NCI-H1930 (cell line): Measurements from ENCODE around the gene STAC.
"Not testable (repeated sequence)": the region's sequence is repeated elsewhere in the genome, so short reads cannot be mapped to it uniquely, and the experiment has no call there.

ENCODE experiments used
- DNase-seq, 2 experiments: peaks; one replicate each; lab custom pipeline; 2025; lab: John Stamatoyannopoulos, UW

The STAC gene

GRCh38 chr3:36411587-36411986 lies 31.3 kb downstream of the STAC start:
- no peak for DNase-seq

DNA sequence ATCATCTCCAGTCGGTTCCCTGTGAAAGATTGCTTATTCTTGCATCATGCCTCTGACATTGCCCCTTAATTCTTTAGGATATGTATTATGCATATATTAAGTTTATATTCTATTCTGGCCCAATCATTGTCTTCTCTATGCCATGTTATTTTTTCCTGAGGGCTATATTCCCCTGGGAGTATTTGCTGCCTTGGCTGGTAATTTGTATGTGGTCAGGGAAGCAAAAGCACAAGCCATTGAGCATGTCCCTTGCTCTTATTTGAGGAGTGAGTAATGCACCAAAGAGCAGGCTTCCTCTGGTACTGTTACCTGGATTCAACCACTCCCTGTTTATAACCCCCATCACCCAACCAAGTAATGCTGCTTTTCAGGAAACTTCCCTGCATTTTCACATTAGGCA lies 36.3 kb downstream of the STAC start:
- DNase-seq: peak in 1 of 2 experiments; percentile 1

DNA sequence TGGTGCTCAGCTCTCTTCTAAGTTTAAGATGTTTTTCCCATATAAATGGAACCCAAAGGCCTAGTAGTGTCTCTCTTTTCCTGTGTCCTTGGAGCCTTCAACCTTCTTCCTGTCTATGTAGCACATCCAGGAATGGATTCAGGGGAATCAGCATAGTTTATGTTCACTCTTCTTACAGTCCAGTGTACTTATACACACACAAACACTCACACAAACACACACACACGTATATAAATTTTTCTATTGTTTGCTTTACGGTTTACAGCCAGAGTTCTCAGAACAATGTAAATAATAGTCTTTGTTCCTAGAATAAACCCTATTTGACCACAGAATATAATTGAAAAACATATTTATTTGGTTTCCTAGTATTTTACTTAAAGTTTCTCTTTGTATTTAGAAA lies 36.9 kb downstream of the STAC start:
- DNase-seq: no peak

- no peak for DNase-seq
These were observed 38.0 kb downstream of the STAC start for GRCh38 chr3:36418296-36418695.

GRCh38 chr3:36428445-36428844 lies 48.1 kb downstream of the STAC start:
- DNase-seq: no peak

DNA sequence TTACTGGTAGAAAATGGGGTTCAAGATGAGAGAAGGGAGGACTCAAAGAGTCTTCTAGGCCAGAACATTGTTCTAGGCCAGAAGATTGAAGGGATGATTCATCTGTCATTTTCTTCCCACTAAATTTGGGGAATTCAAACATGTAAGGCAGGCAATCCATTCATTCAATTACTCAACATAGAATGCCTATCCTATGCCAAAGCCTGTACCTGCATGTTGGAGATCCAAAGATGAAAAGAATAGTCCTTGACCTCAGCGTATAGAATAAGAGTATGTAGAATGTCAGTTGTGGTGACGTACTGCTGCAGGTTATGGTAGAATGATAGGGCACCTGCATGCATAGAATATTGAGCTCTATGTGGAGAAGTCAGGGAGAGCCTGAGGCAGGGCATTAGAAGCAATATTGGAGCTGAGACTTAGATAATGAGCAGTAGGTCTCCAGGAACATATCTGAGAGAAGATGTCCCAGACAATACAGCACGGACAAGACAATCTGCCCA lies 49.7 kb downstream of the STAC start:
- no peak for DNase-seq

- DNase-seq: no peak
These were observed 53.2 kb downstream of the STAC start for GRCh38 chr3:36433511-36433910.

DNA sequence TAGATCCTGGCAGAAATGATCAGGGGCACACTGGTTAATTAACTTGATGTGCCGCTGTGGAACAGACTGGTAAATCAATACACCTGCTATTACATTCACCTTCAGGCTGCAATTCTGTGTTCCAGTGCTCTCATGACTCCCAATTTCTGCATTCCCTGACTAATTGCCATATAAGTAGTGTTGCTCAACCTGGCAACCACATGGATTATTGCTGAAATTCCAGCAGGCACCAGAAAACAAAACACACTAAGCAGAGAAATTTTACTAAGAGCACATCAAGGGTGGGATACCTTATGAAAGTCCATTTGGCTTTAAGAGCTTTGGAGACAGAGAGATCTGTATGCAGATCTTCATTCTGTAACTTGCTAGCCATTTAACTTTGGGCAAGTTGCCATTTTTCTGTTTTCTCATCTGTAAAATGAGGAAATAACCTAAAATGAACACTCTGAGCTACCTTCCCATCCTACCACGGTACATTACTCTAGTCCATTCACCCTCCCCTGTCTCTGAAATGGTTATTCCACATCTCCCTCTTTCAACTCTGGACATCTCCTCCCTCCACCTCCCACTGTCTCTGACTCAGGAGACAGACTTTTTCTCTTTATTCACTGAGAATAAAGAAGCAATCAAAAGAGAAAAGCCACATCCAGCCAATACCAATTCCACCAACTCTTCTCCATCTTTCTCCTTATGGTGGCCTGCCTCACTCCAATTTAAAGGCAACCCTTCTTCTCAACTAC lies 54.6 kb downstream of the STAC start:
- no peak for DNase-seq

GRCh38 chr3:36443028-36443686 lies 62.9 kb downstream of the STAC start:
- DNase-seq: no peak

- no peak for DNase-seq
These were observed 64.6 kb downstream of the STAC start for GRCh38 chr3:36444909-36445308.

- DNase-seq: no peak
These were observed 66.0 kb downstream of the STAC start for GRCh38 chr3:36446276-36446675.

- DNase-seq: no peak
These were observed 66.8 kb downstream of the STAC start for GRCh38 chr3:36447061-36447460.

GRCh38 chr3:36451816-36452215 lies 71.5 kb downstream of the STAC start:
- no peak for DNase-seq

- not testable (repeated sequence) for DNase-seq
These were observed 72.9 kb downstream of the STAC start for GRCh38 chr3:36453213-36453612.

- DNase-seq: not testable (repeated sequence)
These were observed 73.6 kb downstream of the STAC start for GRCh38 chr3:36453896-36454295.

DNA sequence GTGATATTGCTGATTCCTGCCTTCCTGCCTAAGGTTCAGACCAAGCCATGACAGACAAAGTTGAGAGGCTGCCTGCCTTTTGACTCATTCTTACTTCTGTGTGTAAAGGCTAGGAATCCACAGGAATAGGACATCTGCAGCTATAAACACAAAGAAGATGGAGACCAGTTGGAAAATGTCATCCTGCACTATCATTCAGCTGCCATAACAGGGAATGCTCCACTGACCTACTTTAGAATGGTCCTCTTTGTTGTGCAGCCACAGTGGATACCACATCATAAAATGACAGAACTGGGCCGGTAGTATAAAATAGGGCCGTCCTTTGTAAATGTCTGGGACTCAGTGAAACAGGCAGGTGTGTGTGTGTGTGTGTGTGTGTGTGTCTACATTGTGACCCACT lies 75.1 kb downstream of the STAC start:
- DNase-seq: no peak

- DNase-seq: no peak
These were observed 76.5 kb downstream of the STAC start for GRCh38 chr3:36456784-36457183.

DNA sequence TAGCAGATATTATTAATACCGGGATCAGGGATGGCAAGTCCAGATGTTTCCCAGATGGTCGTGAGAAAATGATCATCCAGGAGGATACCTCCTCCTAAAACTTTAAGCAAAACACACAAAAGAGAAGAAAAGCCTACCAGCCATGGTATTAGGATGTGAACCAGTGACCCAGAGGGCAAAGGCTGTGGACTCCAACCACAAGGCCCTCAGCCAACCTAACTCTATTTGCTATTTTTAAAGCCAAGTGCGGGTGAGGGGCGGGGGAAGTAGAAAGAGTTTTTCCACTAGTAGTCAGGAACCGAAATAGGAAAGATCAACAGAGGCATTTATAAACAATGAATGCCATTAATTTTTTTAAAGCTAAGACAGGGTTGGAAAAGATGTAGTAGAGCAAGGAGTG lies 77.4 kb downstream of the STAC start:
- DNase-seq: no peak

GRCh38 chr3:36459177-36459576 lies 78.9 kb downstream of the STAC start:
- DNase-seq: no peak

- no peak for DNase-seq
These were observed 81.3 kb downstream of the STAC start for GRCh38 chr3:36461597-36461996.

GRCh38 chr3:36472045-36472444 lies 91.7 kb downstream of the STAC start:
- not testable (repeated sequence) for DNase-seq

DNA sequence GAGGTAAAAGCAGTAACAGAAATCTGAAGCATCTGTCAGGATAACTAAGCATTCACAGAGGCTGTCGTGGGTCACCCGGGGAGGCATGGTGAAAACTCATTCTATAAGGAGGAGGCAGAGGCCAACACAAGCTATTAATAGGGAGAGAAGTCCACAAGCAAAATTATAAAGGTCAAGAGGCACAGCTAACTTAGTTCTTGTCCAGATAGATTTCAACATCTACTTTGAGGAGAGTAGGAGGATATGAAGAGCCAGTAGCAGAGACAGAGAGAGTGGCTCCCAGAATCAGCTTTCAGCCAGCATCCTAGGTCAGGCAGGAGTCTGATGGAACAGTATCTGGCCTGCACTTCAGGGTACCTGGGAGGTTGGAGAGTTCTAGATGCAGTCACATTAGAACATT lies 95.3 kb downstream of the STAC start:
- no peak for DNase-seq

DNA sequence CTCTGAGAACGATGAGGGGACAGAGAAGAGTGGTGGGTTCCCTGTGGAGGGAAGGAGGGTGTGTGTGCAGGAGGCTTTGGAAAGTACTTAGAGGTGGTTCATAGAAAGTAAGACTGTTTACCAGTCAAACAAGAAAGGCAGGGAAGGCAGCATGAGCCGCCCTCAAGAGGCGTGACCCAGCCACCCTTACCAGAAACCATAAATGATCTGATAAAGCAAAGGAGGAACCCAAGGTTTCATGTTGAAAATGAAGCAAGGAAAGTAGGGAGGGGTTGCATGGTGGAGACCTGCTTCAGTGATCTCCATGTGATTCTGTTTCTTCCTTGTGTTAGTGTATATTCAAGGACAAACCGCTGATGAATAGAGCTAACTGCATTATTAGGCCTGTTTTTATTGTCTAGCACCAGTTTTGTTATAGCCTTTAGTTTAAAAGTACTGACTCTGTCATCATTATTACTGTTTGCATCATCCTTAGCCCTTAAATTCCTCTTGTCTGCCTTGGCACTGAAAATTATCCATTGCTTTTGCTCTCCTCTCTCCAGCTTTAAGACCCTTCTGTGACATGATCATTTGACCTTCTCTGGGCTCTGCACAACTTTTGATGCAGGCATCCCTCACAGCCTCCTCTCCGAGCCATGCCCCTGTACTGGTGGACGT lies 96.1 kb downstream of the STAC start:
- no peak for DNase-seq
